GM19025 (cell line): Measurements from ENCODE around the gene FTSJ3.
"Not testable (repeated sequence)": the region's sequence is repeated elsewhere in the genome, so short reads cannot be mapped to it uniquely, and the experiment has no call there.

Experiments used
- ATAC-seq: cut with Tn5 transposase; IDR thresholded peaks from one replicate; pipeline ENCODE4 v1.9.1; 2021; ENCODE audit warnings: mild to moderate bottlenecking, low read depth, moderate library complexity; ENCODE audit not compliant: unreplicated experiment

FTSJ3 gene

GRCh38 chr17:63830278-63830677 is 2.8 kb upstream of the FTSJ3 start:
- no peak for ATAC-seq

DNA sequence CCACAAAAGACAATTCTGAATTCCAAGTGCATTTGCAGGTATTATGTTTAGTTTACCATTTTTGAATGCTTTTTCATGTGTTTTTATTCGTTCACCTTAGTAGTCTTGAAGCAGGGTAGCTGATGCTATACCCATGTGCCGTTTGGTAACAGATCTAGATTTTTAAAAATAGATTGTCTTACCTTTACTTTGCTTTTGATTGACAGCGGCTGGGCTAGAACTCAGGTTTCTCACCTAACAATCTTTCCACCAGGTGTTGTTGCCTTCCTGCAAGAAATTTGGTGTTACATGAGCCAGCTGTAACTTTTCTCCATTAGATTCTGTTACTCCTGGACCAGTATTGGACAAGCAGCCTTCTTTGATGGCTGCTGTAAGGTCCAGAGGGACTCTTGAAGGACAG is 1.5 kb upstream of the FTSJ3 start:
- no peak for ATAC-seq

DNA sequence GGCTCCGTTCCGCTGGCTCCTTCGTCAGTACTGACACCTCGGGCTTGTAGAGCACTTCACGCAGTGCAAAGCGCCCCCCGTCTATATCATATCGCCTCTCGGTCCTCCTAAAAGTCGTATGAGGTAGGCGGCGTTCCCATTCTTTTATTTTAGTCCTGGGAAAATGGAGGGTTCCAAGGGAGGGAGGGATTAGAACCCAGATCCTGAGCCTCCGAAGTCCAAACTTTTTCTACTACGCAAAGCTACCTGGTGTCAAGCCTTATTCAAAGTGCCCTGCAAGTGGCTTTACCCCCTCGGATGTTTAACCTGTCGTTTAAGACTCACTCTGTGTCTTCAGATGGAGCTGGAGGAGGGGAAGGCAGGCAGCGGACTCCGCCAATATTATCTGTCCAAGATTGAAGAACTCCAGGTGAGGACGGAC is 348 bp upstream of the FTSJ3 start:
- no peak for ATAC-seq

DNA sequence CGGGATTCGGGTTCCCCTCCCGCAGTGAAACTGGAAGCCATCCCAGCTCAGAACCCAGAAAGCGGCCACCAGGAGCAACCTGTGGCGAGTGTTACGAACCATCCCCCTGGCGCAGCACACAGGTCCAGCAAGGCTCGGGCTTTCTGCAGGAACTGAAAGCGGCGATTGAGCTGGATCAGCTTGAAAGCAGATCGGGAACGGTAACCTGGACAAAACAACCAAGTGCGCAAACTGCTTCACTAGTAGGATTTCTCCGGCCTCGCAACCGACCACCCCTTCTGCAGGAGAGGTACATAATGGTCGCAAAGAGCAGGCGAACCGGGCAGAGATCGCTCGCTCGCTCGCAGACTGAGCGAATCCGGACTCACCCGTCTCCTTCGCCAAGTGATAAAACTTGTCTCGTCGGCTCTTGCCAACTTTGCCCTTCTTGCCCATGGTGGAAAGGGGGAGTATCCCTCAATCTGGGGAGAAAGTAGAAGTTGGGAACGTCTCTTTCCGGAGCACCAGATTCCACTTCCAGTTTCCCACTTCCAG is 928 bp downstream of the FTSJ3 start:
- ATAC-seq = no peak

- no peak for ATAC-seq
These were observed 3.1 kb downstream of the FTSJ3 start for GRCh38 chr17:63824362-63824761.

DNA sequence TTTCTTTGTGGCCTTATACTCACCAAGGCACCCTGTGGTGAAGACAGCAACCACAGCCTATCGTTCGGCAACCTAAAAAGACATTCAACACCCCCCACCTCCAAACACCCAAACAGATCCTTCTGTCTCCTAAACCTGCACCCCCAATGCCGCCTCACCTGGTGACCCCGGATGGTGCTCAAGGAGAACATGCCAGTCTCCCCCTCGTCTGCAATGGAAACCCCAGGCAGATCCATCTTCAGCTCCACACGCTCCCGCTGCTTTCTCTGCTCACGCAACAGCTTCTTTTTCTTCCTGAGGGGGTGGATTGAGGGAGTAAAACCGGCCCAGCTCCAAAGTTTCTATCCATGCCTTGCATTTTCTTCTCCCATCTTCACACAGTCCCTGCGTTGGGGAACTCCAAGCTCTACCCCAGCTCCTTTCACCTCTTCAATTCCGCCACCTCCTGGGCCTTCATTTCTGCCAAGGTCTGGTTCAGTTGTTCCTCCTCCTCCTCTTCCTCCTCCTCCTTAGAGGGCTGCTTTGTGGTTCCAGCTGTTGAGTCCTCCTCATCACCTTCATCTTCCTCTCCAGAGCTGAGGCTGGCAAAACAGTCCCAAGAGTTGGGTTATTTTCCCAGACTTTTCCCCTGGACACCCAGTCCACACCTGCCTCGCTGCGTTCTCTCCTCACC is 3.7 kb downstream of the FTSJ3 start:
- ATAC-seq = no peak

GRCh38 chr17:63822537-63822936 is 4.9 kb downstream of the FTSJ3 start:
- no peak for ATAC-seq

DNA sequence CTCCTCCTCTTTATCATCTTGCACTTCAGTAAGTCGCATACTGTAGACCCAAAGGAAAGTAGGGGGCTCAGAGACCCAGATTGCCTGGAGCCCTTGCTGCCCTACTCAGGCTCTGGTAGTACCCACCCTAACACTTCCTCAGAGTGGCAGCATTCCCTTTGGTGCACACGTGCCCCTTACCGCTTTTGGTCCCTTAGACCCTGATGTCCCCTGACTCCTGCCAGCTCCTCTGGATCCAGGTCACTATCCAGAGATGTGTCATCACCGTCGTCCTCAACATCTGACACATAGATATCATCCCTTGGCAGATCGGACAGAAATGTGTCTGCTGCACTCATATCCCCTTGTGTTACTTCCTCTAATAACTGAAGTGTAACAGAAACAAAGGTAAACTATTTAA is 5.7 kb downstream of the FTSJ3 start:
- ATAC-seq = no peak

GRCh38 chr17:63820963-63821561 is 6.4 kb downstream of the FTSJ3 start:
- ATAC-seq = no peak

- no peak for ATAC-seq
These were observed 7.6 kb downstream of the FTSJ3 start for GRCh38 chr17:63819585-63820537.

DNA sequence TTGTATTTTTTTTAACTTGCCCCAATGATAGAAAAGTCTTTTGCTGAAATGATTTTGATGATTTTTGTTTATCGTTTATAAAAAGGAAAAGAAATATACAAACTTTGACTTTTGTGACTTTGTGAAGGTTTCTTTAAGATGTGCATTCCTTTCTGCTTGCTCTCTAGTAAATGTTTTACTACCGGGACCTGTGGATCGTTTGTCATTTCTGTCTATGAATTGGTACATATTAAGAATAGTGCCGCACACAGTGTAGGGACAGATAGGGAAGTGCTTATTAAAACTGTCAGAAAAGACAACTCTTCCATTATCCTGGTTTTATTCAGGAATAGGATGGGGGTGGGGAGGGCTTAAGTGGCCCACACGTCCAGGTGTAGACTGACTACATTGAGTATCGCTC is 8.3 kb downstream of the FTSJ3 start:
- no peak for ATAC-seq

GRCh38 chr17:63817736-63818385 is 9.6 kb downstream of the FTSJ3 start:
- no peak for ATAC-seq

DNA sequence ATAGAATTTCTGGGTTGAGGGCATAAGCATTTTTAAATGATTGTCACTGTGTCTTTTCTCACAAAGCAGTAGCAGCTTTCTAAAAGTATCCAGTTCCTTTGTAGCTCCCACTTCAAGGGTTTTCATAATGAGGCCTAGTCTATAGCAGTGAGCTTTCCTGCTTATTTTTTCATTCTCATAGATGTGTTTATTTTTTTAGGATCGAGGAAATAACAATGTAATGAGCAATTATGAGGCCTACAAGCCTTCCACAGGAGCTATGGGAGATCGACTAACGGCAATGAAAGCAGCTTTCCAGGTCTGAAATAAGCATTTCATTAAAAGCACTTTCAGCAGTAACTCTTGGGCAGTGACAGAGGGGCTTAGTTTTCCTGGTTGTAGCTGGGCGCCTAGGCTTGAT is 10.8 kb downstream of the FTSJ3 start:
- ATAC-seq = no peak

- ATAC-seq = no peak
These were observed 11.3 kb downstream of the FTSJ3 start for GRCh38 chr17:63816123-63816522.

GRCh38 chr17:63809970-63810369 is 17.5 kb downstream of the FTSJ3 start:
- no peak for ATAC-seq

DNA sequence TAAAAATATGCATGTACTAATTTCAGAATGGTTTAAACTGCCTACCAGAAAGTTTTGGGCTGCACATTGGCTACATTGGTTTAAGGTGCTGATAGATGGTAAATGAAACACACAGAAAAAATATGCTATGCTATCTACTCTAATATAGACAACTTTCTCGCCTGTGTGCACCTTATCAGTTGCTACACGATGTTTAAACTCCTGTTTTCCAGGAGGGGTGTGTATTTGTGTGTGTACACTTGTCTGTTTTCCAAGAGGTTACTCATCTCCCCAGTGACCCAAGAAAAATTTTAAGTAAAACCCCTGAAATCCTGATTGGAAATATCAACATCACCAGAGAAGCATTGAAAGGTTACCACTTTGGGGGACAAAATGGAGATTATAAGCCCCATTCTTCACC is 21.9 kb downstream of the FTSJ3 start:
- no peak for ATAC-seq

DNA sequence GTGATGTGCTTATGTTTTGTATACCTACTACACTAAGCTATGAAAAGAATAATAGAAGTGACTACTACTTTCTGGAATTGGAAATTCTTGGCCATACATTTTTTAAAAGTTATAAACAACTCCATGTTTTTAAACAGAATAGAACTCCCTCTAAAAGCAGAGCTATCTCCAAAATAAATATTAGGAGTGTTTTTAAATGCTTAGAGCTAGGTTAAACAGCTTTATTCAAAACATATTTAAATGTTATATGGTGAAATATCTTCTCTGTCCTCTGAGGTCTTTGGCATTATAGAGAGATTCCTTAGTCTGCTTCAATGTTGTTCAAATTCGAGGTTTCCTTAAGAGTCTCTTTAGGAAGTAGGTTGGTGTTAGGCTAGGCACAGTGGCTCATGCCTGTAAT is 23.1 kb downstream of the FTSJ3 start:
- no peak for ATAC-seq

DNA sequence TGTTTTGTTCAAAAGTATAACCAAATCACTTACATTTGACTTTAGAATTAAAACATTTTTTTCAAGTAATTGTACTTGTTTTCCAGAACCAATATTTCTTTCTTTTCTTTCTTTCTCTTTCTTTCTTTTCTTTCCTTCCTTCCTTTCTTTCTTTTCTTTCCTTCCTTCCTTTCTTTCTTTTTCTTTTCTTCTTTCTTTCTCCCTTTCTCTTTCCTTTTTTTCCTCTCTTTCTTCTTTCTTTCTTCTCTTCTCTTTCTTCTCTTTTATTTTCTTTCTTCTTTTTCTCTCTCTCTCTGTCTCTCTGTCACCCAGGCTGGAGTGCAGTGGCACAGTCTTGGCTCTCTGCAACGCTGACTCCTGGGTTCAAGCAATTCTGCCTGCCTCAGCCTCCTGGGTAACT is 26.7 kb downstream of the FTSJ3 start:
- no peak for ATAC-seq

DNA sequence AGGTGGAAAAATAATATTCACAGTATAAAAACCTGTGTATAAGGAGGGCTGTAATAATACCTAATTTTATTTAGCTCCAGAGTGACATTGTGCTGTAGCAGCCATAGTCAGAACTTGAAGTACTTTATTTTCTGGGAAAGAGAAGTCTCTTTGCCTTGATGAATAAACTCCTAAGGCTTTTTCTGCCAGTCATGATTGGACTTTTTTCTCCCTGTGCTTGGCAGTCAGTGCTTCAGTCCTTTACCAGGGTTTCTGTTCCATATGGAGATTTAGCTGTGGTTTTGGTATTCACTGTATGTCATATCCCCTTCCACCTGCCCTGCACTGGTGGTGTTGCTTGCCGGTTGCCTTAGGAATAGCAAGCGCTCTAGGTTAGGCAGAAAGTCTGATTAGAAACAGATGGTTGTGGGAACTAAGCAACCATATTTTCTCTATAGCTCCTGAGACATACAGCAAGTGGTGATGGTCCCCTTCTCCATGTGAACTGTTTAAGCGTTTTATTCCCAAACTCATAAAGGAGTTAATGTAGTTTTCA is 28.8 kb downstream of the FTSJ3 start:
- no peak for ATAC-seq

- not testable (repeated sequence) for ATAC-seq
These were observed 31.1 kb downstream of the FTSJ3 start for GRCh38 chr17:63796375-63796774.
